Psoas muscle (tissue), 8 donors: ENCODE data around the gene UBLCP1. TPM values are rescaled to one million over a fixed set of nuclear protein-coding genes. Genes with fewer than 3 reads are reported as not detected.

Experiments used
- ATAC-seq, 4 donors: fragments of 200-7000 bp; cut with Tn5 transposase; one replicate each; pipeline ENCODE4 v1.9.1; 2020; ENCODE audit warnings: moderate library complexity in 3 of 4, mild to moderate bottlenecking in 2 of 4
- DNase-seq, 2 donors: peaks; one replicate each; pipeline ENCODE4 v3.0.0-alpha.2; 2020
- H3K27ac ChIP-seq: fragments of 200-600 bp; one replicate; pipeline ENCODE4 v1.8.0; 2022
- H3K27me3 ChIP-seq, 3 donors: fragments of 200-600 bp in 1 of 3; one replicate each; pipeline versions ENCODE4 v1.6.1 to v1.8.0; 2013 to 2022; ENCODE audit warnings: low read length in 2 of 3, mild to moderate bottlenecking in 2 of 3, moderate library complexity in 1 of 3; ENCODE audit not compliant: insufficient read depth in 3 of 3
- H3K36me3 ChIP-seq, 2 donors: fragments of 200-600 bp in 1 of 2; one replicate each; pipeline versions ENCODE4 v1.6.1 to v1.8.0; 2013 to 2022; ENCODE audit warnings: low read depth in 1 of 2, mild to moderate bottlenecking in 1 of 2, moderate library complexity in 1 of 2; ENCODE audit not compliant: insufficient read depth in 1 of 2
- H3K4me1 ChIP-seq: fragments of 200-600 bp; one replicate; pipeline ENCODE4 v1.8.0; 2022
- H3K4me3 ChIP-seq: fragments of 200-600 bp; one replicate; pipeline ENCODE4 v1.8.0; 2022; ENCODE audit warnings: mild to moderate bottlenecking
- H3K9me3 ChIP-seq: fragments of 200-600 bp; one replicate; pipeline ENCODE4 v1.8.0; 2022
- CTCF ChIP-seq: fragments of 200-600 bp; IDR thresholded peaks from one replicate; pipeline ENCODE4 v1.8.0; 2022; ENCODE audit warnings: antibody characterized with exemption
- WGBS, 3 donors: extraction: QIAGEN DNeasy Blood & Tissue Kit; methylation state at CpG; one replicate each; pipeline versions ENCODE4 v1.1.6 to v1.1.7; 2013; 5-methylcytosine and 5-hydroxymethylcytosine counted together
- intact Hi-C, 2 donors: fragments of 100-400 bp; cut with DNase I; formaldehyde crosslinking; loops; one replicate each; pipeline versions ENCODE4 v1.11.0 to v1.14.2; 2022
- polyA plus RNA-seq, 3 donors: library from polyadenylated mRNA; stranded (reverse); fragments of 200-250 nt; gene quantifications; one replicate each; pipeline ENCODE4 v1.2.3, GENCODE V29; 2013
- total RNA-seq, 4 donors: library from RNA; stranded (reverse); fragmentation: NEBNext Ultra II Directional in 2 of 4; extraction: Animal tissue kit (Norgen Biotek cat#: 25700) in 2 of 4; gene quantifications; one replicate each; pipeline versions ENCODE4 v1.2.1 to v1.2.4, GENCODE V29; 2021 to 2023
- donor health status: healthy with polysubstance abuse.
- donor health status: DM: no; HTN: no; CAD: no; lungs with moderate emphysema.
- donor health status: Bipolar disorder and iron deficiency.
- donor health status: healthy.
- donor health status: DM: yes; HTN: yes; CAD: no.
- donor health status: DM: no; HTN: no; CAD: no.
- donor health status: DM: no; HTN: no; CAD: no.
- donor health status: DM: yes; HTN: yes; CAD: no.

Gene UBLCP1
- total and polyA plus RNA-seq, 7 donors, result 8.3 to 21.0 (median 11.7) TPM

GRCh38 chr5:159304961-159305595 lies 42.0 kb downstream of the UBLCP1 start:
- Histone ChIP-seq H3K27ac (no peak overlapping the region), H3K27me3 (peaks cover 0 to 21% (median 0%) of the 10 kb centered on the region in 3 donors), H3K4me3 (no peak overlapping the region), H3K4me1 (no peaks in the 10 kb centered on the region), H3K36me3 (no peaks in the 10 kb centered on the region), H3K9me3 (peaks cover 4% of the 10 kb centered on the region)
- DNase-seq (no peak), ATAC-seq (no peak)
- no peak for TF ChIP-seq CTCF
- 60 to 67% (median 64%) methylated on average over 5 of the region's 5 CpGs for WGBS, 3 donors
- intact Hi-C loops, result no loop called here

DNA sequence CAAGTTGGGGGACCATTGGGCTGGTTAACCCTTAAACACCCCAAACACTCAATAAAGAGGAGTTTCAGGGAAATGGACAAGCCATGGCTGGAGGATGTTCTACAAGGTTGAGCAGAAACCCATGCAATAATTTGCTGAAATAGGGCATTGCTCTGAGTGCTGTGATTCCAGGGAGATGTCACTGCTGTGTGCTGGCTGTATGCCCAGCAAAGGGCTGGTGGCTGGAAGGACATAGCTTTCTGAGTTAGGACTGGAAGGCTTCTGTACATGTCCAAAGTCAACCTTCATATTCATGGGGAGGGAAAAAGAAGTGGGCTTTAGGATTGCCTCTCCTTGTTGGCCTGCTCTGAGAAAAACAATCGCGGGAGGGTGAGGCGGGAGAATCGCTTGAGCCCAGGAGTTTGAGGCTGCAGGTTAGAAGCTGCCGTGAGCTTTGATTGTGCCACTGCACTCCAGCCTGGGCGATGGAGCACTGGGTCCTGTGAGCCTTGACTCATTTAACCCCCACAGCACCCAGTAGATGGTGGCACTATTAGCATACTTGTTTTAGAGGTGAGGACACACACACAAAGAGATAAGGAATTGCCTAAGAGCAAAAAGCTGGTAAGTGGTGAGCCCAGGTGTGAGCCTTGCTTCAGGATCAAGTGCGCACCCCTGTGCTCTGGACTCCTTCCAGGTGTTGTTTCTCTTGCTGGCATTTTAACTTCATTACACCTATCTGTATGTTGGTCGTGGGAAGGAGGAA lies 46.8 kb downstream of the UBLCP1 start:
- DNase-seq (no peak), ATAC-seq (no peak)
- Histone ChIP-seq H3K27me3 (peaks cover 0 to 37% (median 6%) of the 10 kb centered on the region in 3 donors), H3K27ac (no peak overlapping the region), H3K36me3 (no peaks in the 10 kb centered on the region), H3K4me3 (no peak overlapping the region), H3K4me1 (no peaks in the 10 kb centered on the region), H3K9me3 (no peaks in the 10 kb centered on the region)
- no peak for TF ChIP-seq CTCF
- intact Hi-C loops, result no loop called here
- WGBS, 3 donors, result 66 to 70% (median 69%) methylated on average over 8 of the region's 8 CpGs

- H3K4me1 ChIP-seq, result no peaks in the 10 kb centered on the region
- H3K9me3 ChIP-seq, result no peaks in the 10 kb centered on the region
- peaks cover 0 to 34% (median 6%) of the 10 kb centered on the region in 3 donors for H3K27me3 ChIP-seq
- ATAC-seq, result no peak
- H3K27ac ChIP-seq, result no peak overlapping the region
- H3K4me3 ChIP-seq, result no peak overlapping the region
- H3K36me3 ChIP-seq, result no peaks in the 10 kb centered on the region
- DNase-seq, result no peak
- no peak for TF ChIP-seq CTCF
- intact Hi-C loops, result no loop called here
- WGBS, 3 donors, result 7 to 12% (median 8%) methylated on average over 26 of the region's 26 CpGs
These were observed 47.4 kb downstream of the UBLCP1 start for GRCh38 chr5:159310511-159310910.

DNA sequence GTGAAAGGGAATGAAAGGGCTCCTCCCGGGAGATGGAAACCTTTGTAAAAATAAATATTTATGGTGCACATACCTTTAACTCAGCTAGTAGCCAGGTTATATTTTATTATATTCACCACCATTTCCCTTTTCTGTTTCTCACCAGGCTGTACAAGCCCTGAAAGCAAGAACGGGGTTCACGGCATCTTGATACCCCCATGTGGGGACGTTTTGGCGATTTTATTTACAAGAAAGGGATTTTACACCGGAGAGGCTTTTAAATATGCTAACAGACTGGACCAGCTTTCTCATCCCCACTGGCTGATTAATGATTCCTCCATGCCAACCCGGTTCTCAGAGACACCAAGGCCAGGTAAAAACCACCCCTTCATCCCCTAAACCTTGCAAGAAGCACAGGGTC lies 48.0 kb downstream of the UBLCP1 start:
- Histone ChIP-seq H3K9me3 (no peaks in the 10 kb centered on the region), H3K4me3 (no peak overlapping the region), H3K36me3 (no peaks in the 10 kb centered on the region), H3K27me3 (peaks cover 0 to 34% (median 6%) of the 10 kb centered on the region in 3 donors), H3K27ac (no peak overlapping the region), H3K4me1 (no peaks in the 10 kb centered on the region)
- no peak for DNase-seq
- TF ChIP-seq CTCF, result no peak
- intact Hi-C loops, result no loop called here
- no peak for ATAC-seq
- WGBS, 3 donors, result 44 to 55% (median 50%) methylated on average over 7 of the region's 7 CpGs
